GM18868 (cell line): ENCODE results near the gene PRG3.

Experiments used
- ATAC-seq: cut with Tn5 transposase; IDR thresholded peaks from one replicate; pipeline ENCODE4 v1.9.1; 2021; ENCODE audit warnings: mild to moderate bottlenecking, moderate library complexity; ENCODE audit not compliant: unreplicated experiment

Gene PRG3

GRCh38 chr11:57380975-57381374, at the start of gene PRG3:
Gene PRG3, minus strand, starts transcription at chr11:57381150. Its CDS starts 442 bp downstream, at chr11:57380708.
- ATAC-seq, result no peak

GRCh38 chr11:57429946-57430345, 49.0 kb upstream of the PRG3 start:
- no peak for ATAC-seq

- no peak for ATAC-seq
Measured at GRCh38 chr11:57428643-57429042, 47.7 kb upstream of the PRG3 start.

GRCh38 chr11:57427727-57428082, 46.8 kb upstream of the PRG3 start:
- ATAC-seq, result no peak

GRCh38 chr11:57426929-57427726, 46.2 kb upstream of the PRG3 start, which contains the start of gene SLC43A3:
Gene SLC43A3, minus strand, starts transcription at chr11:57427121. Its CDS starts 949 bp downstream, at chr11:57426172.
- ATAC-seq, result peak; percentile 64

- no peak for ATAC-seq
Measured at GRCh38 chr11:57426439-57426928, 45.5 kb upstream of the PRG3 start.

GRCh38 chr11:57425565-57426438, 44.9 kb upstream of the PRG3 start:
- no peak for ATAC-seq

- ATAC-seq, result peak; percentile 93
Measured at GRCh38 chr11:57424792-57425564, 44.0 kb upstream of the PRG3 start.

- ATAC-seq, result no peak
Measured at GRCh38 chr11:57424137-57424791, 43.3 kb upstream of the PRG3 start.

GRCh38 chr11:57422669-57423068, 41.7 kb upstream of the PRG3 start:
- no peak for ATAC-seq

- no peak for ATAC-seq
Measured at GRCh38 chr11:57421805-57422204, 40.9 kb upstream of the PRG3 start.

GRCh38 chr11:57421066-57421465, 40.1 kb upstream of the PRG3 start:
- no peak for ATAC-seq

GRCh38 chr11:57419146-57419545, 38.2 kb upstream of the PRG3 start:
- no peak for ATAC-seq

GRCh38 chr11:57418131-57418530, 37.2 kb upstream of the PRG3 start:
- no peak for ATAC-seq

- ATAC-seq, result no peak
Measured at GRCh38 chr11:57417056-57417455, 36.1 kb upstream of the PRG3 start.

- no peak for ATAC-seq
Measured at GRCh38 chr11:57416436-57416835, 35.5 kb upstream of the PRG3 start.

- ATAC-seq, result peak; percentile 70
Measured at GRCh38 chr11:57414612-57415212, 33.8 kb upstream of the PRG3 start.

GRCh38 chr11:57413681-57414080, 32.7 kb upstream of the PRG3 start:
- no peak for ATAC-seq

GRCh38 chr11:57410287-57410686, 29.3 kb upstream of the PRG3 start:
- ATAC-seq, result no peak
